ENCODE measurements around the gene MUTYH. TPM values are rescaled to one million over a fixed set of nuclear protein-coding genes. Genes with fewer than 3 reads are reported as not detected.

The MUTYH gene
- total RNA-seq, 2 donors from 2014 or later, result 17.0 to 65.0 TPM

- H3K27me3 ChIP-seq, result no peaks in the 10 kb centered on the region
- no peak overlapping the region for H3K27ac ChIP-seq
- H3K9me3 ChIP-seq, result no peaks in the 10 kb centered on the region
- TF ChIP-seq CTCF (IDR thresholded peaks at IDR 0.05), result no peak
- intact Hi-C loops (cut with DNase I), result no loop called here
- H3K4me3 ChIP-seq, result no peak overlapping the region
- peaks cover 8% of the 10 kb centered on the region for H3K4me1 ChIP-seq
- no peak overlapping the region for H3K9ac ChIP-seq (ENCODE audit: low read depth in 2 of 2, low read length in 2 of 2)
- no peaks in the 10 kb centered on the region for H3K36me3 ChIP-seq
- DNase-seq, result no peak
Measured at GRCh38 chr1:45332346-45332720, 7.9 kb downstream of the MUTYH start.

DNA sequence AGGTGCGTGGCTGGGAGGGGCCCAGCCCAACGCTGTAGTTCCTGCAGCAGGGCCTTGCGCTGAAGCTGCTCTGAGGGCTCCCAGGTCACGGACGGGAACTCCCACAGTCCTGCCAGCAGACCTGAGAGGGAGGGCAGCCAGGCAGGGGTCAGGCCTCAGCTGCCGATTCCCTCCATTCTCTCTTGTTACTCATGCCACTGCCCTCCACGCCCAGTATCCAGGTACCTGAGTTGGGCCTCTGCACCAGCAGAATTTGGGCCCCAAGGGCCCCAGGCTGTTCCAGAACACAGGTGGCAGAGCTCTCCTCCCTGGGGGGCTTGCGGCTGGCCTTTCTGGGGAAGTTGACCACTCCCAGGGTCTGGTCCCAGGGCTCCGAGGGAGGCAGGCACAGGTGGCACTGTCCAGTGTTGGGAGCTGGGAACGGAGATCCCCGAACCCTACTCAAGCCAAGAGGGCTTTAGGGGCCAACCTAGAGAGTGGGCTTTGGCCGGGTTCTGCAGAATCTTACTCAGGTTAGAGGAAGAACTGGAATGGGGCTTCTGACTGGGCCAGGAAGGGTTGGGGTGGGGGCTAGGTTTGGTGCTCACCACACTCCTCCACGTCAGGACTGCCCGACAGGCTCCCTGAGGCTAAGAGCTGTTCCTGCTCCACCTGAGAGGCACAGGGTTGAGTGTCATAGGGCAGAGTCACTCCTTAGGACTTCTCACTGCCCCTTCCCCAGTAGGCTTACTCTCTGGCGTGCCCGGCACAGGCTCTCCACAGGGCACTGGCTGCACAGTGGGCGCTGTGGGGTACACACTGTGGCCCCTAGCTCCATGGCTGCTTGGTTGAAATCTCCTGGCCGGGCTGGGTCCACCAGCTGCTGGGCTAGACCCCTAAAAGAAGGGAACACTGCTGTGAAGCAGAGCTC is 8.5 kb downstream of the MUTYH start:
- no peaks in the 10 kb centered on the region for H3K36me3 ChIP-seq
- no peak overlapping the region for H3K4me3 ChIP-seq
- DNase-seq, result no peak
- no peak for TF ChIP-seq CTCF (IDR thresholded peaks at IDR 0.05)
- H3K4me1 ChIP-seq, result peaks cover 13% of the 10 kb centered on the region
- peak overlapping the region in 1 of 2 donors; percentile 4 for H3K9ac ChIP-seq (ENCODE audit: low read depth in 2 of 2, low read length in 2 of 2)
- no peaks in the 10 kb centered on the region for H3K27me3 ChIP-seq
- intact Hi-C loops (cut with DNase I), result no loop called here
- no peak overlapping the region for H3K27ac ChIP-seq
- no peaks in the 10 kb centered on the region for H3K9me3 ChIP-seq

DNA sequence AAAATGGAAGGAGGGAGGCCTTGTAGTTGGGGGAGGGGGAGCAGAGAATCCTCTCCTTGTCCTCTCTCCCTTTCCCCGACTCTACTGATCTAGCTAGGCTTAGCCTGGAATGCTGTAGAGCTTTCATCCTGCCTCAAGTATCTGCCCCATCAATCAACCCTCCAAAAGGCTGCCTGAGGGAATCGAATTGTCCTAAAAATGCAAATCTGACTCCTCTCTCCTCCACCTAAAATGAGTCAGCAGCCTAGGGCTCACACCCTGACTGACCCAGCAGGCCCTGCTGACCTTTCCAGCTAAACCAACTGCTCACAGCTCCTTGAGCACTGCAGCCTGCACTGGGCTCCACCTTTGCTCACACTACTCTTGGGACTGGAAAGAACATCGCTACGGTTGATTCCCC is 10.8 kb downstream of the MUTYH start:
- Histone ChIP-seq H3K4me1 (peaks cover 13% of the 10 kb centered on the region), H3K27me3 (no peaks in the 10 kb centered on the region), H3K36me3 (no peaks in the 10 kb centered on the region), H3K9me3 (no peaks in the 10 kb centered on the region), H3K9ac (ENCODE audit: low read depth in 2 of 2, low read length in 2 of 2) (peak overlapping the region in 1 of 2 donors; percentile 43), H3K4me3 (no peak overlapping the region), H3K27ac (no peak overlapping the region)
- no peak for TF ChIP-seq CTCF (IDR thresholded peaks at IDR 0.05)
- DNase-seq, result no peak
- intact Hi-C loops (cut with DNase I), result no loop called here

- TF ChIP-seq CTCF (IDR thresholded peaks at IDR 0.05), result no peak
- no peak for DNase-seq
- Histone ChIP-seq H3K27ac (no peak overlapping the region), H3K9me3 (no peaks in the 10 kb centered on the region), H3K27me3 (no peaks in the 10 kb centered on the region), H3K4me3 (no peak overlapping the region), H3K4me1 (peaks cover 13% of the 10 kb centered on the region), H3K36me3 (no peaks in the 10 kb centered on the region), H3K9ac (ENCODE audit: low read depth in 2 of 2, low read length in 2 of 2) (peak overlapping the region in 1 of 2 donors; percentile 43)
- intact Hi-C loops (cut with DNase I), result no loop called here
Measured at GRCh38 chr1:45328680-45329079, 11.6 kb downstream of the MUTYH start.

DNA sequence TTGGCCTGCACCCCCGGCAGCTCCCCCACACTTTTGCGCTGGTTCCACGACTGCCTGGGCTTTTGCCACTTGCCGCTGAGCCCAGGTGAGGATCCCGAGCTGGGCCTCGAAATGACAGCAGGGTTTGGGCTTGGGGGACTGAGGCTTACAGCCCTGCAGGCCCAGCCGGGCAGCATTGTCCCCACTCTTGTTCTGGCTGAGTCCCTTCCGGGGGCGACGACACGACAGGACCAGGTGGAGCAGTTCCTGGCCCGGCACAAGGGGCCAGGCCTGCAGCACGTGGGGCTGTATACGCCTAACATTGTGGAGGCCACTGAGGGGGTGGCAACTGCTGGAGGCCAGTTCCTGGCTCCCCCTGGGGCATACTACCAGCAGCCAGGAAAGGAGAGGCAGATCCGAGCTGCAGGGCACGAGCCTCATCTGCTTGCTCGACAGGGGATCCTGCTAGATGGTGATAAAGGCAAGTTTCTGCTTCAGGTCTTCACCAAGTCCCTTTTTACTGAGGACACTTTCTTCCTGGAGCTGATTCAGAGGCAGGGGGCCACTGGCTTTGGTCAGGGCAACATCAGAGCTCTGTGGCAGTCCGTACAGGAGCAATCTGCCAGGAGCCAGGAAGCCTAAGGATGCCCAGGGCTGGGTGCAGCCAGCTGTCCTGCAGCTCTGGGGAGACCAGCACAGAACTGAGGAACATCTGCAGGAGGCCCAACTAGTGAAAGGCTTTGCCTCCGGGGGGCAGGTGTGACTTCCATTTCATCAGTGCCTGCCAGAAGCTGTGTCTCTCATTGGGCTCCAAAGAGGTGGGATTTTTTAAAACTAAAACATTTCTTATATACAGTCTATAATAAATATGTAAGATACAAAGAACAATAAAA is 12.4 kb downstream of the MUTYH start:
- no peak for TF ChIP-seq CTCF (IDR thresholded peaks at IDR 0.05)
- H3K36me3 ChIP-seq, result no peaks in the 10 kb centered on the region
- H3K4me3 ChIP-seq, result peak overlapping the region; percentile 66
- peaks cover 13% of the 10 kb centered on the region for H3K4me1 ChIP-seq
- DNase-seq, result no peak
- H3K9ac ChIP-seq (ENCODE audit: low read depth in 2 of 2, low read length in 2 of 2), result peak overlapping the region; percentile 77 to 79
- no peaks in the 10 kb centered on the region for H3K27me3 ChIP-seq
- no peaks in the 10 kb centered on the region for H3K9me3 ChIP-seq
- intact Hi-C loops (cut with DNase I), result no loop called here
- H3K27ac ChIP-seq, result no peak overlapping the region
